ENCODE data around the gene CCDC106.

Gene CCDC106

DNA sequence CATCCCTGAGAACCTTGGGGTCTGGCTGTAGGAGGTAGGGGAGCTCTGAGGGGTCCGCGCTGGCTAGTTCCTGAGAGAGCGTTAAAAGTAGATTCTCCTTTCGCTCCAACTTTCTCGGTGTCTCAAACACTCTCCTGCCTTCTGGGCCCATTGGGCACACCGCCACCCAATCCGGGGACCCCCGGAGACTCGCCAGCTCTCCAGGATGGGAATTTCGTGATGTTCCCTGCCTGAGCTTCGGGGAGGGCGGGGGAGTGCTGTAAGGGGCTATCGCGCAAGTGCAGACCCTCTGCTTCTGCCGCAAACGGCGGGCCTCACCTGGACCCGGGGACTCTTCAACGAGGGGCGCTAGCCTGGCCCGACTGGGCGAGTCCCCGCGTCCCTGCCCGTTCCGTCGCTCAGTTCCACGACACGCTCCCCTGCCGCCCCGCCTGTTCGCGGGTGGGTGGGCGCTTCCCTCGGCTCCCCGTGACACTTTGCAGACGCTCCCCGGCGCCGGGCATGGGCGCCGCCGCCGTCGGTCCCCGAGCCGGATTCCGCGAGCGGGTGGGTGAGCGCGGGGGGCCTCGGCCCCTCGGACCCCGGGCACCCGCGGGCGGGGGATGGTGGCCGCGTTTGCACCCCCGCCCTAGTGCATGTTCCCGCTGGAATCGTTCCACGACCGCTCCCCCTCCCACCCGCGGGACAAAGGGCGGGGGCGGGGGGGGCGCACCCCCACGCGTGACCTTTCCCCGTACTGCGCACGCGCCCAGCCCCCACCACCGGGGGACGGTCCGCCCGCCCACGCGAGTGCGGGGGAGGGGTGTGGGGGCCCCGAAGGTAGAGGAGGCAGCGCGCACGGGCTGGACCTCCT is at the start of gene CCDC106:
Gene CCDC106, plus strand, starts transcription at position 481 of the 853 bp plus-strand sequence. CDS start 835 bp downstream, outside the sequence.
- no peak for DNase-seq (ENCODE audit: low spot score)

DNA sequence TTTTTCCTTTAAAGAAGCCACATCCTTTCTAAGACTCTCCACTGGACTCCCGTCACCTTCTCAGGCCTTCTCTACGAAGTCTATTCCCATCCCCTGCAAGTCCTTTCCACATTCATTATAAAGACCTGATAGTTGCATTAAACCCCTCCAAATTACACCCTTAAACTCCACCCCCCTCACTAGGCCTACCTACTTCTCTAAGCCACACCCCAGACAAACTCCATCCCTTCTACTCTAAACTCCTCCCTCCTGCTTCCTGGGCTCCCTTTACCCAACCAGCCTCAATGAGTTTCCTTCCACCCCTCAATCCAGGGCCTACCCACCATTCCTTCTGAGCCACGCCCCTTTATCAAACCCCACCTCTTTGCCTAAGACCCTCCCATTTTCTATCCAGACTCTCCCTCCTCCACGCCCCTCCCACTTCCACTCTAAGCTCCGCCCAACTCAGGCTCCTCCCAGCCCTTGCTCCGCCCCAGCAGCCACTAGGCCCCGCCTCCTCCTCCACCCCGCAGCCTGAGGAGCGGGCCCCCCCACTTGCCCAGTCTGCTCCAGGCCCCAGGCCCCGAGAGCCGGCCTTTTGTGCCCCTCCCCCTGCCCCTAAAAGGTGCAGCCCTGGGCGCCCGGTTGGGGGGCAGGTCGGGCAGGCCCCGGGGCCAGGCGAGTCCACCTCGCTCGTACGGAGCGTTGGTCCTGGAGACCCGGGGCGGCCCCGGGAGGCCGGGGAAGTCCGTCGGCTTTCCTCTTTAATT is 49.1 kb upstream of the CCDC106 start:
- peak; percentile 97 for DNase-seq (ENCODE audit: low spot score)

- peak; percentile 98 for DNase-seq (ENCODE audit: low spot score)
Observed at GRCh38 chr19:55599468-55599841, 48.6 kb upstream of the CCDC106 start, which contains the start of gene FIZ1. TSS of gene FIZ1 (minus strand) at chr19:55599517. CDS start at chr19:55597865, 1,652 bp downstream.

DNA sequence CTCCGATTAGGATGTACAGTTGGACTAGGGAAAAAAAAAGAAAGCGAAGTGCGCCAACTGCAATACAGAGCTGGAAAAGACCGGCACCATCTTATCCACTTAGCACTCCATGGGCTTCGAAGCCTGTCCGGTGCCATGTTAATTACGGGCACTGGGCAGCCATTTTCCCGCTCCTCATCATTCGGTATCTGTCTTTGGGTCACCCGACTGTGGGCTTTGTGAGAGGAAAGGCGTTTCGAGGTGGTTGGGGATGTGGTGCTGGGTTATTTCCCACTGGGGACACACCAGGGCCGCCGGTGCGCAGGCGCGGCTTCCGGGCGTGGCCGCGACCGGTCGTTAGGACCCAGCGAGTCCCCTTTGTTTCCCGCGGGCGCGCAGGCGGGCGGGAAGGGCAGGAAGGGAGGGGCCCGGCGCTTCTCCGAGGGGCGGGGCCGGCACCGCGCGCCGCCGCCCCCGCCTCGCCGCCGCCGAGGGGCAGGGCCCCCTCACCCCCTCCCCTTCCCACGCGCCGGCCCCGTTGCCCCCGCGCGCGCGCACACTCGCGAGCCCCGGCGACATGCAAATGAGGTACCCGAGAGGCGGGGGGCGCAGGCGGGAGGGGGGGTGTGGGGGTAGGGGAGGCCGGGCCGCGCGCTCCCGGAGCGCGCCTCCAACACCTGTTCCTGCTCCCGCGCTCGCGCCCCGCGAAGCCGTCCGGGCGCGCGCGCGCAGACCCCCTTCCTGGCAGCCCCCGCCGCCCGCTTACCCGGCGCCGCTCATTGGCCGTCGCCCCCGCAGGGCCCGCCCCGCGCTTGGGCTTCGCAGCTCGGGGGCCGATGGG is 48.0 kb upstream of the CCDC106 start, which contains the start of gene ZNF524:
Gene ZNF524, plus strand, starts transcription at position 447 of the 820 bp plus-strand sequence. CDS start 1,825 bp downstream, outside the sequence.
- peak; percentile 86 for DNase-seq (ENCODE audit: low spot score)

- no peak for DNase-seq (ENCODE audit: low spot score)
Observed at GRCh38 chr19:55600662-55601028, 47.4 kb upstream of the CCDC106 start.

DNA sequence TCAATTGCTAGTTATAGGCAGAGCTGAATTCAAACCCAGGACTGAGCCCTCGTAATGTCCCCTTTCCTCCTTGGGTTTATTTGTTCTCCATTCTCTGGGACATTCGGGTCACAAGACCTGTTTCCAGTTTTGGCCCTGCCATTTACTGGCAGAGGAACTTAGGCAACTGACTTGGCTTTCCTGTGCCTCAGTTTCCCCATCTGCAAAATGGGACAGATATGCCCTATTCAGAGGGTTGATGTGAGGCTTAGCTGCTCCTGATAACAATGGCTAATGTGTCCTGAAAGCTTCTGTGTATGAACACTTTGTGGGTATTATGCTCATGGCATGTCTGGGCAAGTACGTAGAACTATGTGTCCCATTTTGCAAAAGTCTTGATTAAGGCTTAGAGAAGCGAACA is 46.9 kb upstream of the CCDC106 start:
- DNase-seq (ENCODE audit: low spot score) = no peak

DNA sequence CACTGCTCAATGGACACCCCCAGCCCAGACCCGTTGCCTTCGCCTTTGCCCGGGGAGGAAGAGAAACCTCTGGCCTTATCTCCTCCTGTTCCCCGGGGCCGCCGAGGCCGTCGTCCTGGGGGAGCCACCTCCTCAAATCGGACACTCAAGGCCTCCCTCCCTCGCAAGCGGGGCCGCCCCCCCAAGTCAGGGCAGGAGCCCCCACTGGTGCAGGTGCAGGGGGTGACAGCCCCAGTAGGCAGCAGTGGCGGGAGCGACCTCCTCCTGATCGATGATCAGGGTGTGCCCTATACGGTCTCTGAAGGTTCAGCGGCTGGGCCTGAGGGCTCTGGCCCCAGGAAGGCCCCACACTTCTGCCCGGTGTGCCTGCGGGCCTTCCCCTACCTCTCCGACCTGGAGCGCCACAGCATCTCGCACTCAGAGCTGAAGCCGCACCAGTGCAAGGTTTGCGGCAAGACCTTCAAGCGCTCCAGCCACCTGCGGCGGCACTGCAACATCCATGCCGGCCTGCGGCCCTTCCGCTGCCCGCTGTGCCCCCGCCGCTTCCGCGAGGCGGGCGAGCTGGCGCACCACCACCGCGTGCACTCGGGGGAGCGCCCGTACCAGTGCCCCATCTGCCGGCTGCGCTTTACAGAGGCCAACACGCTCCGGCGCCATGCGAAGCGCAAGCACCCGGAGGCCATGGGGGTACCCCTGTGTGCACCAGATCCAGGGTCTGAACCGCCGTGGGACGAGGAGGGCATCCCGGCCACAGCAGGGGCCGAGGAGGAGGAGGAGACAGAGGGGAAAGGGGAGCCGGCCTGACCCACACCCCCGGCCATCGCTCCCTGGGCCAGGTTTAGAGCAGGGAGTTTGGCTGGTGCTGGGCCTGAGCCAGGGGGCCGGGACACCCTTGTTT is 45.7 kb upstream of the CCDC106 start:
- DNase-seq (ENCODE audit: low spot score) = no peak

DNA sequence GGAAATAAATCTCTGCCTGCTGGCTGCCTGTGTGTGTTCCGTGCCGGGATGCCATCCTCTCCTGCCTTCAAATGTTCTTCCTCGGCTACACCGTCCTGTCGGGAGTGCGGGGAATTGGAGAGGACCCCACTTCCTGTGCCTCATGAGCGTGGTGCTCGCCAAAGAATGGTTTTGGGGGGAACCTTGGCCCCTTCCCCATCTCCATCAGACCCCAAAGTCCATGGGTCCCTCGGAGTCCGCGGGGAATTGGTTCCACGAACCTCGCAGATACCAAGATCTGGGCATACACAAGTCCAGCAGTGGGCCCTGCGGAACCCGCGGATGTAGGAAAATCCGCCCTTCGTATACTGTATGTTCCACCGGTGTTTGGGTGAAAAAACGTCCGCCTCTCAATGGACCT is 44.9 kb upstream of the CCDC106 start:
- DNase-seq (ENCODE audit: low spot score) = no peak

GRCh38 chr19:55603581-55604292 is 44.3 kb upstream of the CCDC106 start:
- DNase-seq (ENCODE audit: low spot score) = no peak

DNA sequence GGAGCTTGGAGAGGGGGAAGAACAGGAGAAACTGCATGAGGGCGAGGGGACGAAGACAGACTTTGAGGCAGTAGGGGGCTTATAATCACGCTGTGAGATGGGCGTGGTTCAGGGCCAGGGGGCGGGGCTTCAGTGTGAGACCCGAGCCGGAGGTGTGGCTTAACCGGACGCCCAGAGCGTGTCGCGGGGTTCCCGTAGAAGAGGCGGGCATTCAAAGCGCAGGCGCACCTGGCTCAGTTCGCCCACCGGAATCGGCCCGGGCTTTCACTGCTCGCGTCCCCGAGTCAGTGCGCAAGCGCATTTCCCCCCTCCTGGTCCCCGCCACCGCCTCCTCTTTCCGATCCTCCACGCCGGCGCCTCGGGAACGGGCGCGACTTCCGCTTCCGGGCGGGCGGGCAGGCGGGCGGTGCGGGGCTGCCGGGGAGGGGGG is 42.8 kb upstream of the CCDC106 start:
- peak; percentile 99 for DNase-seq (ENCODE audit: low spot score)

DNA sequence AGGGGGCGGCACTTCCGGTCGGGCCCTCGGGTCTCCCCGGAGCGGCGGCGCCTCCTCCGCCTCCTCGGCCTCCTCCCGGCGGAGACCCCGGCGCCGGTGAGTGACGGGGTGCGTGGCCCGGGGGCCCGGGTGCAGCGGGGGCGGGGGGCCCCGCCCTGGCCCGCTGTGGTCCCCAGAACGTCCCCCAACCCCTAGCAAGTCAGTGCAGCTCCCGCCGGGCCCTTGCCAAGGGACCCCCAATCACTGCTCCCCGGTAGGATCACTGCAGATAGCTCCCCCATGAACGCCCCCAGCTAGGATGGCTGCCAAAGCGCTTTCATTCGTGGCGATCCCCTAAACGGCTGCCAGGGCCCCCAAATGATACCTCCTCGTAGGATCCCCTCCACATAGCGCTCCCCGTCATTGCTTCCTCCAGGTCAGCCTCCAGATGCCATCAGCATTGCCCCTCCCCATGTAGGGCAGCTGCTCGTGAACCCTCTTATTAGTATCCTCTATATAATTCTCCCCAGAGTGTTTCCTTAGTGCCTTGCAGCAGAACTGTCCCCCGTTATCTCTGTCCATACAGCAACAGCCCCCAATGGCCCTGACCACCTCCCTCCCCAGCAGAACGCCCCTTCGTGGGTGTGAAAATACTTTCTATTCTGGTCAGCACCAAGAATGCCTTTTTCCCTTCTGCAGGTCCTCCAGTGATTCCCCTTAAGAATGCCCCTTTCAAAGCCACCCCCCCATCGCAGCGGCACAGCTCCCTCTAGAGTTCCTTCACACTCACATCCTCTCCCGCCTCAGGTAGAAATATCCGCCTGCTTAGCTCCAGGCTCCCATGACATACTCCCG is 42.2 kb upstream of the CCDC106 start, which contains the start of gene ZNF865:
Gene ZNF865, plus strand, starts transcription at position 11 of the 834 bp plus-strand sequence. CDS start 7,972 bp downstream, outside the sequence.
- DNase-seq (ENCODE audit: low spot score) = peak; percentile 73

GRCh38 chr19:55606471-55606787 is 41.6 kb upstream of the CCDC106 start:
- no peak for DNase-seq (ENCODE audit: low spot score)

DNA sequence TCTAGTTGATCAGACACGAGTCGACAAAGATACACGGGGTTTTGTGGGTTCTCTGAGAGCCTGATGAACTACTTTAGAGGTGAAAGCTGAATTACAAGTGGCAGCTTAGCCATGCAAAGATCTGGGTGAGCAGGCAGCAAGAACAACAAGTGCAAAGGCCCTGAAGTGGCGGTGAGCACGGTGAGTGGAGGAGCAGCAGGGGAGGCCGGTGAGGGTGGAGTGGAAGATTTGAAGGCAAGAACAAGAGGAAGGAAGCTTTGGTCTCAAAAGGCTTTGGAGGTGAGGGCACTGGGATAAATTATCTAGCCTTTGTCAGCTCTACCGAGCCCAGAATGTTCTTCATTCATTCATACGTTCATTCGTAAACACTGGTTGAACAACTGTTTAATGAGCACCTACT is 41.2 kb upstream of the CCDC106 start:
- no peak for DNase-seq (ENCODE audit: low spot score)

GRCh38 chr19:55609326-55609725 is 38.7 kb upstream of the CCDC106 start:
- DNase-seq (ENCODE audit: low spot score) = no peak

GRCh38 chr19:55611300-55611982 is 36.6 kb upstream of the CCDC106 start:
- DNase-seq (ENCODE audit: low spot score) = no peak

DNA sequence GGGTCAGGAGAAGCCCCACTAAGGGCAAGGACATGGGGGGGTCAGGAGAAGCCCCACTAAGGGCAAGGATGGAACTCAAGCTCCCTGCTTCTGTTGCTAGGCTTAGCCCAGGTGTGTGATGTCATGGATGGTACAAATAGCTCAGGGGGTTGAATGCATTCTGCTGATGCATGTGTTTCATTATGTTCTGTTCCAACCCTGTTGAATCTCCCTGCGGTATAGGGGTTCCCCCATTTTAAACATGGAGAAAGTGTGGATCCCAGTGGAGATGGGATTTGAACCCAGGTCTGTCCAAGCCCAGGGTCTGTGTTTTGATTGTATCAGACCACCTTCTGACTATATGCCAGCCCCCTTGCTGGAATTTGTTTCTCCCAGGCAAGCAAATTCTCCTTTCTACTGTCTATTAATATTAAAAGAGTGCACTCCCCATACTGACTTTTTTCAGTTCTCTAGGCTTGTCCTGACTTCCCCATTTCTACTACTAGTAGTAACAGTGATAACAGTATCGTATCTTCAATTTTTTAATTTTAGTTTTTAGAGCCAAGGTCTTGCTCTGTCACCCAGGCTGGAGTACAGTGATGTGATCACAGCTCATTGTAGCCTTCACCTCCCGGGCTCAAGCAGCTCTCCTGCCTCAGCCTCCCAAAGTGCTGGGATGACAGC is 35.9 kb upstream of the CCDC106 start:
- no peak for DNase-seq (ENCODE audit: low spot score)

GRCh38 chr19:55613396-55613795 is 34.6 kb upstream of the CCDC106 start:
- no peak for DNase-seq (ENCODE audit: low spot score)
